SK-N-DZ (cell line): ENCODE data around the gene GATA6.

ENCODE experiments used
- DNase-seq: peaks from one replicate; pipeline ENCODE4 v3.0.0-alpha.2; 2015; ENCODE audit warnings: low spot score
- small RNA-seq, 2 experiments: library from RNA; depleted of rRNA; stranded (forward); fragments of <200 nt; gene quantifications; one replicate each; pipeline ENCODE3, GENCODE V24; 2014

GATA6 gene

GRCh38 chr18:22241921-22242361 is 72.6 kb downstream of the GATA6 start:
- DNase-seq: no peak

- no peak for DNase-seq
Observed at GRCh38 chr18:22243513-22243912, 74.1 kb downstream of the GATA6 start.

GRCh38 chr18:22250026-22250425 is 80.6 kb downstream of the GATA6 start:
- no peak for DNase-seq

- DNase-seq: no peak
Observed at GRCh38 chr18:22250591-22250996, 81.2 kb downstream of the GATA6 start.

Small RNAs within 50 kb of the gene (small RNA-seq; reads per million reads assigned to genes)
- gene RNU6-702P (0.03 to 0.13 reads per million in 2 experiments), gene RNU6ATAC20P (0 reads per million in 2 experiments)
